ENCODE measurements around the gene APOLD1.
"Not testable (repeated sequence)": the region's sequence is repeated elsewhere in the genome, so short reads cannot be mapped to it uniquely, and the experiment has no call there.

Gene APOLD1

DNA sequence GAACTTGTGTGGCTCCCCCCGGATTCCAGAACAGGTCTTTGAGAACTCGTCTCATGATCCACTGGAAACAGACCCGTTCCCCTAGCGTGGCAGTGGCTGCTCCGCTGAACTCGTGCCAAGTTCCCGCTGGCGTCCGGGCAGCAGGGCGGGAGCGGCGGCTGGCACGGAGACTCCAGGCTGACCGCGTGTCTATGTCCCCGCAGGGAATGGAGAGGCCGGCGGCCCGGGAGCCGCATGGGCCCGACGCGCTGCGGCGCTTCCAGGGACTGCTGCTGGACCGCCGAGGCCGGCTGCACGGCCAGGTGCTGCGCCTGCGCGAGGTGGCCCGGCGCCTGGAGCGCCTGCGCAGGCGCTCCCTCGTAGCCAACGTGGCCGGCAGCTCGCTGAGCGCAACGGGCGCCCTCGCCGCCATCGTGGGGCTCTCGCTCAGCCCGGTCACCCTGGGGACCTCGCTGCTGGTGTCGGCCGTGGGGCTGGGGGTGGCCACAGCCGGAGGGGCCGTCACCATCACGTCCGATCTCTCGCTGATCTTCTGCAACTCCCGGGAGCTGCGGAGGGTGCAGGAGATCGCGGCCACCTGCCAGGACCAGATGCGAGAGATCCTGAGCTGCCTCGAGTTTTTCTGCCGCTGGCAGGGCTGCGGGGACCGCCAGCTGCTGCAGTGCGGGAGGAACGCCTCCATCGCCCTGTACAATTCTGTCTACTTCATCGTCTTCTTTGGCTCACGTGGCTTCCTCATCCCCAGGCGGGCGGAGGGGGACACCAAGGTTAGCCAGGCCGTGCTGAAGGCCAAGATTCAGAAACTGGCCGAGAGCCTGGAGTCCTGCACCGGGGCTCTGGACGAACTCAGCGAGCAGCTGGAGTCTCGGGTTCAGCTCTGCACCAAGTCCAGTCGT is 1.5 kb downstream of the APOLD1 start:
- DNase-seq = peak; percentile 73

DNA sequence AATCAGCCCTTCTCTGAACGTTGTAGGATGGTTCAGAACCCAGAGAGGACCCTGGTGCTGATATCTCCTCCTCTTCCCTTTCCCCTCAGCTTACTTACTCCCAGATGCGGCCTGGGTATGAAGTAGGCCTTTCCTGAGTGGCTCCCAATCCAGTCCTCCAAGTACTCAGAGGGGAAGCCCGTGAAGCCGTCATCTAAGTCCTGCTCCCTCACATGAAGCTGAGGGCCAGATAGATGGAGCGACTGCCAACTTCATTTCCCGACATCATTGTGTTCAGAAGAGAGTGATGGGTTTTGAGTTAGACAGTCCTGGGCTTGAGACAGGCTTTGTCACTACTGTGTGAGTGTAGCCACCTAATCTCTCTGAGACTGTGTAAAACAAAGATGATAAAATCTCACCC is 2.7 kb downstream of the APOLD1 start:
- no peak for DNase-seq

DNA sequence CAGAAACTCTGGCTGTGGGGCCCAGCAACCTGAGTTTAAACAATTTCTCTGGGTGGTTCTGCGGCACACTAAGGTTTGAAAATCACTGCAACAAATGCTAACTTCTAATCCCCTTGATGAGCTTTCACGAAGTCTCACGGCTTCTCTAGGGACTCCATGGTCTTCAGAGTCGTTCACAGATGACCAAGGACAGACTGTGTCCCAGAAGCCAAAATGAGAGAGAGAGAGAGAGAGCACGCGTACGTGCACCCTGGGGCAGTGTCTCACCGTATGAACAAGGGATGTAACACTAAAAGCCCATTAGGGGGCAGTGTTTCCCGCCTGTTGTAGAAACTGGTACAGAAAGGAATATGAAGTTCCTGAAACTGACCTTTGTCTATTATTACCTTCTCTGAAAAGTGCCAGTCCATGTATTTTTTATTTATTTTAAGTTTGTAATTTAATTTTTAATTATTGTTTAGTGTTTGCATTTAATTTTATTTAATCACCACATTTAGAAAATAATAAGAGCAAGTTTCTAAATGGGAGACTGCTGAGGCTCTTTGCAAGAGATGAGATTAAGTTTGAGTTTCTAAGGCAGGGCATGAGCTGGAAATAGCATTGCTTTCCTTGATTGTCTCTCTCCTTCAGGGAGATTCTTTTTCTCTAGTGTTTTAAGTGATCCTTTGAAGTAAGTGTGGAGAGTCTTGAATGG is 3.4 kb downstream of the APOLD1 start:
- peak; percentile 49 for DNase-seq

DNA sequence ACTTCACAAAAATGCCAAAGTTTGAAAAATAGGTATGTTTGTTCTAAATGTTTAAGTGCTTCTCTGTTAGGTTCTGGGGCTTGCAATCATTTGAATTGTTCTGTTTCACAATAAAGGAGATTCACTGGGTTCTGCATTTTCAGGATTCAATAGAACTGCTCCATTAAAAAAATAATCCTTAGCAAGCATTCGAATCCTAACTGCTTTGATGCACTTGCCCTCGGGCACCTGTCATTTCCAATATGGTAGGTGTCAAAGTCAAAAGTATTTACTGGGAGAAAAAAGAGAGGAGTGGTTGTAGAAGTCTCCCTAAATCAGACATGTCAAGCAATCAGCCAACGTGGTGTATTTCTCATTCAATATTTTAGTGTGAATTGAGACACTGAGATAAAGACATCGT is 5.5 kb downstream of the APOLD1 start:
- no peak for DNase-seq

DNA sequence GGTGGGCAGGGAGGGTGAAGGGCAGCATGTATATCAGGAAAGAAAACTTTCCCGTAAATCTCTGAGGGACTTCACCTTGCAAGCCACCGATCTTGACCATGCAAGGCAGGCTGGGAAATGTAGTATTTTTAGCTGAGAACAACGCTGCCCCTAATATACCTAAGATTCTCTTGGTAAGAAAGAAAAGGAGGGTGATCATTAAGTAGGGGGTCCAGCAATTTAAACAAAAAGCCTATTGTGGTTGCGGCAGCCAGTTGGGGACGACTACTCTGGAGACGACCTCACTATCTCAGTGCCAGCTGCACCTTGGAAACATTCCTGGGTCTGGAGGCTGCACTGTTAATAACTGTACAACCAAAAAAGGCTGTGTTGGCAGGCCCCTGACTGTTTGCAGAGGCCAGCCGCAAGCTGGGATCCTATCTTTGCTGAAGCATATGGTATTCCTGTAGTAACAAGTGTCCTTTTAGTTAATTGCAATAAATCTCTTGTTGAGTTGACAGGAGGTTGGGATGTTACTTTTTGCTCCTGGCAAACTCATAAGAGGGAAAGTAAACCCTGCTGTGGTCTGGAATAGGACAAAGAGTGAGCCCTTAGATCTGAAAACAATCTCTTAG is 6.4 kb downstream of the APOLD1 start:
- no peak for DNase-seq

DNA sequence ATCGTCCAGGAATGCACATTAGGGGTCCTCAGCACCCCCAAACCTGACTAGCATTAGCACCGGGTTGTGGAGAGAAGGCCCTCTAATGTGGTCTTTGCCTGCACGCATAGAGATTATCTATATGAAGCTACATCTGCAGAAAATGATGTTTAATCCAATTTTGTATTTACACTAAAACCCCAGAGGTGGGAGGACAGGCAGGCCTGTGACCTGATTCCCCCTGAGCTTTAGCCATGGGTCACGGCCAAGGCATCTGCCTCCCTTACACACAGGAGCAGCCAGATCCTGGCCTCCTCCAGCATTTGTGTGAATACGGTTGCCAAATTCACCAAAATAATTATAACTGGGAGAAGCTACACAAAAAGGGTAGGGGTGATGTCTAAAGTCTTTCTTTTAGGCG is 7.0 kb downstream of the APOLD1 start:
- DNase-seq = no peak

DNA sequence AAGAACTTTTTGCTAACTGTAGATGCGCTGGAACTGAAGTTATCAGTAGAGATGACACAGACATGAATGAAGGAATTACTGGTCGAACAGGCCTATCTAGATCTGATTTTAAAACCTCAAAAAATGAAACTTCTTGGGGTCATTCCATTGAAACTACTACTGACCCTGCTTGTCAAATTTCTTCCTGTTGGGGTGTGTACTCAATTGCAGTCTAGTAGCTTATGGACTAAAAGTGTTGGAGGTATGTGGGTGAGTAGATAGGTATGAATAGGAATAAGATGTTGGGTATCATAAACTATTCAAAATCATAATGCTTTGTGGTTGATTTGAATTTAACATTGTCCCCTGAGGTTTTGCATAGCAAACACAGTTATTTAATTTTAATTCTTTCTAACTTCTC is 9.2 kb downstream of the APOLD1 start:
- no peak for DNase-seq

DNA sequence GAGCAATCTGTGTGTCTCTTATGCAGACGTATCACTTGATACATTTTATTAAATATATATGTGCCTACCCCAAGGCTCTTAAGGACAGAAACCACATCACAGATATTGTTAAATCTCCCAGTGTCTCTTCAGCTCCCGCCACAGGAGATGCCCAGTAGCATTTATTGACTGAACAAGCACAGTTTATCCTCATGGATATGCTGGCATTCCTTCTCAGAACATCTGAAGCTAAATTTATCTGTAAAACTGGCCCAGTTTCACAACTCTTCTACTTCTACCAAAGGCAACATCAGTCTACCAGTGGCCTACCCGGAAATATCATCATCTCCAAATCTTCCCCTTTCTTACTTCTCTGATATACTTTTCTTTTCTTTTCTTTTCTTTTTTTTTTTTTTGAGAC is 10.7 kb downstream of the APOLD1 start:
- DNase-seq = no peak

DNA sequence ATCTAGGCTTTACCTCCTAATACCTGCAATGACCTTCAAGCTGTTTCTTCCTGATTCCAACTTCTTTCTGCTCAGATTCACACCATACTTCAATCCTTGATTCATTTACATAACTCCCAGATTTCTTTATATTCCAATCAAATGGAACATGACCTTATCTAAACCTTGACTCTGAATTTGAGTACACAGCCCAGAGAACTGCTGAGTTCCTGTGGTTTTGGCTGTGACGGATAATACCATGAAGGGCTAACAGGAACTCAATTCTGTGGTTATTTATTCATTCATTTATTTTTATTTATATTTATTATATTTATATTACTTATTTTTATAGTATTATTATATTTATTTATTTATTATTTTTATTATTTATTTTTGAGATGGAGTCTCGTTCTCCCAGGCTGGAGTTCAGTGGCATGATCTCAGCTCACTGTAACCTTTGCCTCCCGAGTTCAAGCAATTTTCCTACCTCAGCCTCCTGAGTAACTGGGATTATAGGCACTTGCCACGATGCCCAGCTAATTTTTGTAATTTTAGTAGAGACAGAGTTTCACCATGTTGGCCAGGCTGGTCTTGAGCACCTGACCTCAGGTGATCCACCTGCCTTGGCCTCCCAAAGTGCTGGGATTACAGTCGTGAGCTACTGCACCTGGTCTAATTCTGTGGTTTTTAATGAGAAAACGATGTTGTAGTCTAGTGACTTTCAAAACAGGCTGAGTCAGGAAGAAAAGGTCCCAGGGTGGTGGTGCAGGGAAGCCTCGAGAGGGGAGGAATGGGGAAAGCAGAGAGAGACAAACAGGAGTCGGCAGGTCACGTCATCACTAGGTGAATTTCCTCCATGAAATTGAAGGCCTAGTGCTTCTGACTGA is 11.7 kb downstream of the APOLD1 start:
- DNase-seq = no peak

DNA sequence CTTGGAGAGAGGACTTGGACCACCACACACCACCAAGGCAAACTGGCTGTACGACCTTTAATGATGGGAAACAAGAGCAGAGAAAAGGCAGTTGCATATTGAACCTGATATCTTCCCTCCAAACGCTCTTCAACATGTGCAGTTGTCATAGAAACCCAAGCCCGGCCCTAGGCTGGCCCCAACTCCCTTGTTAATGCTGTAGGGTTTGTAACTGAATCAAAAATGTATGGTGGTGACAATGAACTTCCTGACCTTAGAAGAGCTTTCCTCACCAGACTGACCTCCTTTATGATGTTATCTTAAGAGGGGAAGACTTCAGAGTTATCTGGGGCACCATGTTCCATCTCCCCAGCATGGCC is 12.3 kb downstream of the APOLD1 start:
- DNase-seq = no peak

DNA sequence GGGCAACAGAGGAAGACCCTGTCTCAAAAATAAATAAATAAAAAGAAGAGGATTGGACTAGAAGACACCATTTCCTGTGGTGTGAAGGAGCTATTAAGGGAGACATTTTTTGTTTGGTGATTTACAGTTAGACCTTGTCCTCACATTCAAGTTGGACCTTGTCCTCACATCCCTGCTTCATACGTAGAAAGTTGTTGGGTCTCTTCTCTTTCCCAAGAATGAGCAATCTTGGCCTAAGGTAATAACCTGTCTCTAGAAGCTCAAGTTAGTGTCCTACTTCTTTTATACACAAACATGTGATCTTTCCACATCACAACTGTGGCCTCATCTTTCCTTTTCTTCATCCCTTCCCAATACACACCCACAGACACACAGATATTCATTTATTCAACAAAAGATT is 13.0 kb downstream of the APOLD1 start:
- no peak for DNase-seq

DNA sequence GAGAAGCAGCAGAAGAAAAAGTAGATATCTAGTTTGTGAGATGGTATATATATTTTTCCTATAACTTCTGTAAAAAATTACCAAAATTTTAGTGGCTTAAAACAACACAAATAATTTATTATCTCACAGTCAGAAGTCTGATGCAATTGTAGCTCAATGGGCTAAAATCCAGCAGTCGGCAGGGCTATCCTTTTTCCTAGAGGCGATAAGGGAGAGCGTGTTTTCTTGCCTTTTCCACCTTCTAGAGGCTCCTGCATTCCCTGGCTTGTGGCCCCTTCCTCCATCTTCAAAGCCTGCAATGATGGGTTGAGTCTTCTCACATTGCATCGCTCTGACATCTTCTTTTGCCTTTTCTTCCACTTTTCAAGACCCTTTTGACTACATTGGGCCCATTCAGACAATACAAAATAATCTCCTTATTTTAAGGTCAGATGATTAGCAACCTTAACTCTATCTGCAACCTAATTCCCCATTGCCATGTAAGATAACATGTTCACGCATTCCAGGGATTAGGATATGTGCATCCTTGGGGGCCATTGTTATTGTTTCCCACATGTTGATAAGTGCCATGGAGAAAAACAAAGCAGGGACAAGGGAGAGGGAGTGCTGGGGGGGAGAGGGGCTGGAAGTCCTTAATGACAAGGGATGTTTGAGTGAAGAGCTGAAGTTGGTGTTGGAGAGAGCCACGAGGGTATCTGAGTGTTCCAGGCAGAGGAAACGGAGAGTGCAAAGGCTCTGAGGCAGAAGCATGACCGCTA is 13.9 kb downstream of the APOLD1 start:
- no peak for DNase-seq

DNA sequence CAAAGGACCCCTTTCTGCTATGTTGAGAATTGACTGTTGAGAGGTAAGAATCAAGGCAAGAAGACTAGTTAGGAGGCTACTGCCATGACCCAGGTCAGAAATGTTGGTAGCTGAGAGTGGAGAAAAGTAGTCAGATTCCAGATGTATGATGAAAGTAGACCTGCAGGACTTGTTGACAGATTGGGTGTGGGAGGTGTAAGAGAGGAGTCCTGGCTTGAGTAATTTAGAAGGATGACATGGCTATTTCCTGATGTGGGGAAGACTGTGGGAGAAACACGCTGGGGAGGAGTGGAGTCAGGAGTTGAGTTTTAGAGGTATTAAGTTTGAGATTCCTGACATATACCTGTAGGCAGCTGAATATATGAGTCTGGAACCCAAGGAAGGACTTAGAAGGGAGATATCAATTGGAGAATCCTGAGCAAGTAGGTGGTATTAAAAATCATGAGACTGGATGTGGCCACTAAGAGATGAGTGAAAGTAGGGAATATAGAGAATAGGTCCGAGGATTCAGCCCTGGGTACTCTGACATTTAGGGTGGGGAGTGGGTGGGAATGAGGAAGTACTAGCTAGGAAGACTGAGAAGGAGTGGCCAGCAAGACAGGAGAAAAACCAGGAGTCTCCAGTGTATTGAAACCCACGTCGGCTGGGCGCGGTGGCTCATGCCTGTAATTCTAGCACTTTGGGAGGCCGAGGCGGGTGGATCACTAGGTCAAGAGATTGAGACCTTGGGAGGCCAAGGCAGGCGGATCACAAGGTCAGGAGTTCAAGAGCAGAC is 15.1 kb downstream of the APOLD1 start:
- no peak for DNase-seq

DNA sequence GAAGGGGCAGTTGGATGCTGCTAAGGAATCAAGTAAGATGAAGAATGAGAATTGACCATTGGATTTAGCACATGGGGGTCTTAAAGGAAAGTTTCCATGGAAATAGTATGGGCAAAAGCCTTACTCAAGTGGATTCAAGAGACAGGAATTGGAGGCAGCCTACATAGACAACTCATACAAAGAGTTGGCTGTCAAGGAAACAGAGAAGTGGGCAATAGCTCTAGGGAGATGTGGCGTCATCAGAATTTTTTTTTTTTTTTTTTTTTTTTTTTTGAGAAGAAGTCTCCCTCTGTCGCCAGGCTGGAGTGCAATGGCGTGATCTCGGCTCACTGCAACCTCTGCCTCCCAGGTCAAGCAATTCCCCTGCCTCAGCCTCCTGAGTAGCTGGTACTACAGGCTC is 16.2 kb downstream of the APOLD1 start:
- DNase-seq = not testable (repeated sequence)

DNA sequence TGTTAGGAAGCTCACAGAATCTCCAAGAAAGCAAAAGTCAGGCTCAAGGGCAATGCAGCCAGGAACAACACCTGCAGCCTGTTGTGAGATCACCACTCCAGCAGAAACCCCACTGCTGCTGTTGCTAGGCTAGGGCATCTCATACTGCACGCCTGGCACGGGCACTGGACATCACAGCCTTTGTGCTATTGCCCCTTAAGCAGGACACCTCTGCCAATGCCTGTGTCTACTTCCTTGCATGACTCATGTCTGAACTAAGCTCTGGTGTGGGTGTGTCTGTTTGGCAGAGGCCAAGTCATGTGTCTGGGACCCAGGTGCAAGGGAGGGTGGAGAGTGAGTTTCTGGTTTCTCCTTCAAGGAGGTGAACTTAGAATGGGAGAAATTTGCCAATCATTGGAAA is 17.7 kb downstream of the APOLD1 start:
- peak; percentile 15 for DNase-seq

DNA sequence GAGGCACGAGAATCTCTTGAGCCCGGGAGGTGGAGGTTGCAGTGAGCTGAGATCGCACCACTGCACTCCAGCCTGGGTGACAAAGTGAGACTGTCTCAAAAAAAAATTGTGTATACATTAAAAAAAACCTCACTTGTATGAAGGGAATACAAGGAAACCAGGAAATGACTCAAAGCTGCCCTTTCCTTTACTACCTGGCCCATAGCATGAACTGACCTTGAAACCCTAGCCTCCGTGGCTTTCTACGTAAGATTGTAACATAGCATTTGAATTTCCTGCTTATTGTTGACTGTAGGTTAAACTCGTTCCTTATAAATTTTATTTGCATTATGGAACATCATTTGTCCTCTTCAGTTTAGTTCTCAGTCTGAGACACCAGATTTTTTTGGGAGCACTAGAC is 18.6 kb downstream of the APOLD1 start:
- DNase-seq = no peak

DNA sequence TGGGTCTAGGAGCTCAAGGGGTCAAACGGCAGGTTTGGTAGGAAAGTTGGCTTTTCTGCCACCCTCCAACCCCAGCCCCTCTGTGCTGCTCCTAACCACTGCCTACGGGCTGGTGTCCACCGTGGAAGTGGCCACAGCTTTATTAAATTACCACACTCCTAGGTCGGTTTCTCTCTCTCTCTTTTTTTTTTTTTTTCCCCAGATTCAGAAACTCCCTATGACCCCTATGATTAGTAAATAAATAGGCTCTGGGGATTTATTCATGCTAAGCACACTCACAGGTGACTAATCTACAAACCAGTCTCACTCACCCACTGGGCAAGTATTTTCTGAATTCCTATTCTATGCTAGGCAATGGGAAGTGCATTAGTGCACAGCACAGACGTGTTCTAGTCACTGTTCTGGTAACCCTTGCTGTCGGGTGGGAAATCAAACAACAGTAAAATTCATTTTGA is 19.0 kb downstream of the APOLD1 start:
- DNase-seq = no peak

DNA sequence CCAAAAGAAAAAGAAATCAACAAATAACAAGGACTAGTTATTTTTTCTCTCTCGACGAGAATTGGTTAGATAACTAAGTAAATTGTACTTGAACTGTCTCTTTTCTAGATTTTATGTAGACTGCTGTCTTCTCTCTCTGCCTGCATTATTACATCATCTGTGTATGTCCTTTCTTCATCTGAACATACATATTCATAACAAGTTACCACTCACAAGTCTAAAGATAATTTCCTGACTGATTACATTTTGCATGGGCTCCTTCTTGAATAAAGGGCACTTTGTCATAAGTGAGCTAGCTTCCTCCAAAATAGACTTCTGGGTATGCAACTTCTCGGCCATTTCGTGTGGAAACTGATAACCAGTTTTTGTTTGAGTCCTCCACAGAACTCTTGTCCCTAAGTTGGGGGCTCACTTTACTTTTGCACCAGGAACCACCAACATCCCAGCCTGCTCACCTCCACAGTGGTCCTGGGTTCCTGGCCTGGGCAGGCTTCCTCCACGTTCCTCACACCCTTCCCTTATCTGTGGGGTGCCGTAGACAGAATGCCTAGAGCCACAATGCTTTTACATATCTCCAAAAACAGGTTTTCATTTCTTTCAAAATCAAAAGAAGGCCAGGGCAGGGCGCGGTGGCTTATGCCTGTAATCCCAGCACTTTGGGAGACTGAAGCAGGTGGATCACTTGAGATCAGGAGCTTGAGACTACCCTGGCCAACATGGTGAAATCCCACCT is 21.5 kb downstream of the APOLD1 start:
- no peak for DNase-seq

DNA sequence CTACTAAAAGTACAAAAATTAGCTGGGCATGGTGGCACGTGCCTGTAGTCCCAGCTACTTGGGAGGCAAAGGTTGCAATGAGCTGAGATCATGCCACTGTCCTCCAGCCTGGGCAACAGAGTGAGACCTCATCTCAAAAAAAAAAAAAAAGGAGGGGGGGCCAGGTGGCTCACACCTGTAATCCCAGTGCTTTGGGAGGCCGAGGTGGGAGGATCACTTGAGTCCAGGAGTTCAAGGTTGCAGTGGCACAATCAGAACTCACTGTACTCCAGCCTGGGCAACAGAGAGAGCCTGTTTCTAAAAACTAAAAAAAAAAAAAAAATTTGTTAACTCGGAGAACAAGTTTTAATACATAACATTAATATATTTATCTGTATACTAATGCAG is 22.1 kb downstream of the APOLD1 start:
- not testable (repeated sequence) for DNase-seq

DNA sequence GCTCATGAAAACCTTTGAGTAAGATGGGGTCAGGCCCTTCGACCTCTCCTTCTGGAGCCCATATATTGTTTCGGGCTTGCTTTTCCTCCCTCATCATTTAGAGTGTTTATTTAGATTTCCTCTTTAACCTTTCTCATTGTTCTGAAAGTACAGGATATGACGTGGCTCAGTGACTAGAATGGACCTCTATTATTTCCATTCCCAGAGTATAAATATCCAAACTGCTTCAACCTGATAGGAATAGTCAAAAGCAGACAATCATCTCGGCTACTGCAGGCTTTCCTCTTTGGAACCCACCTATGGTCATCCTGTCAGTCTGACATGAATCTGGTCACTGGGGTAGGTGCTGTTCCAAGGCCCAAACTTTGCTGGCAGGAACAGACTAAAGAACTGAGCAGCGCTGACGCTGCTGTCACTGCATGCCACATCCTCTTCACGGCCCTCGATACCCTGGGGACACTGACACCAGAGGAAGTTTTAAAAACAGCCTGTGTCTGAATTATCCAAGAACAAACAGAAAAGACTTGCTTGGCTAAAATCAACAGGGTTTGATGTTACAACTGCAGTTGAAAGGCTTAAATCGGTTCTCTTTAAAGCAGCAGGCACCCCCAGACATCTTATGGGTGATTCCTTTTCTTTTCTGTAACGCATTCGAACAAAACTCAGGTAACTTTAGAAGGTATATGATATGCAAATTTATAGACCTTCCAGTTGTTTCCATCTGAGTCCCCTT is 22.7 kb downstream of the APOLD1 start:
- peak; percentile 12 for DNase-seq

Measured in stimulated activated CD4-positive, alpha-beta T cell treated with anti-CD3 and anti-CD28 coated beads, Interleukin-12 subunit alpha, Interleukin-12 subunit beta, amount 100 ng/mL, for 4 hours (primary cell).